OCI-LY1 (cell line): ENCODE data around the gene MNX1.

ENCODE experiments used
- EZH2 ChIP-seq: fragments of 200-600 bp; sonication (generic), shearing (Covaris generic); IDR thresholded peaks from 2 replicates; pipeline ENCODE4 v1.8.0; 2017; ENCODE audit warnings: borderline replicate concordance, mixed run types, mild to moderate bottlenecking, antibody characterized with exemption, low read length, moderate library complexity, mixed read lengths
- TF ChIP-seq, protein P1 (sequence below): fragments of 200-600 bp; sonication (generic), shearing (Covaris generic); IDR thresholded peaks from 2 replicates; pipeline ENCODE4 v1.5.1; 2017; ENCODE audit warnings: mild to moderate bottlenecking, antibody characterized with exemption, low read length, moderate library complexity, mixed read lengths

DNA sequence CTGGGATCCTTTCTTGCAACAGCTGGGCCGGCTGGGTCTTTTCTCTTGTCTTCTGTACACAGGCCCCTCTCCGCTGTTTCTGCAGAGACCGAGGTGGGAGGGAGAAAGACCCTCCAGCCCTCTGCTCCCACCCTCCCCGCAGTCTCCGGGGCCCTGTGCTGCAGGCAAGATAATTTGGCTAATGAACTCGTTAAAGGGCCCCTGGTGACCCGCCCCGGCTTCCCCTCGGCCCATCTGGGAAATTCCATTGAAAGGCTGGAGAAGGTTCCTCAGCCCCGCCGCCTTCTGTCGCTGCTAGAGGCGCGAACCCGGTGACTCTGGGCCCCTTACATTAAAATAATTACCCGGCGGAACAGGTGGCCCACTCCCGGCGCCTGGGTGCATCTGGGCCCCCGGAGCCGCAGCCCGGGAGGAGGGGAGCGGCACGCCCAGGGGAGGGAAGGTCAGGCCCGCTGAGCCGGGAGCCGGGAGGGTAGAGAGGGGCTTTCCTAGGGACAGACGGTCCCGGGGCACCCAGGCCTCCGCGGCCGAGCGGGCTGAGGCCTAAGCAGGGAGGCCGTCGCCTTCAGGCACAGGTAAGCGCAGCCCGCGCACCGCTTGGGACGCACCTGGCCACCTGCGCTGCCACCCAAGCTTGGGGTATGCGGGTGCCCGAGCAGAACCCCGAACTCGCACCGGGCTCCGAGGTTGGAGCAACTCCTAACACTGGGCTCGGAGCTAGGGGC, 7.3 kb upstream of the MNX1 start:
- TF ChIP-seq, protein P1, sequence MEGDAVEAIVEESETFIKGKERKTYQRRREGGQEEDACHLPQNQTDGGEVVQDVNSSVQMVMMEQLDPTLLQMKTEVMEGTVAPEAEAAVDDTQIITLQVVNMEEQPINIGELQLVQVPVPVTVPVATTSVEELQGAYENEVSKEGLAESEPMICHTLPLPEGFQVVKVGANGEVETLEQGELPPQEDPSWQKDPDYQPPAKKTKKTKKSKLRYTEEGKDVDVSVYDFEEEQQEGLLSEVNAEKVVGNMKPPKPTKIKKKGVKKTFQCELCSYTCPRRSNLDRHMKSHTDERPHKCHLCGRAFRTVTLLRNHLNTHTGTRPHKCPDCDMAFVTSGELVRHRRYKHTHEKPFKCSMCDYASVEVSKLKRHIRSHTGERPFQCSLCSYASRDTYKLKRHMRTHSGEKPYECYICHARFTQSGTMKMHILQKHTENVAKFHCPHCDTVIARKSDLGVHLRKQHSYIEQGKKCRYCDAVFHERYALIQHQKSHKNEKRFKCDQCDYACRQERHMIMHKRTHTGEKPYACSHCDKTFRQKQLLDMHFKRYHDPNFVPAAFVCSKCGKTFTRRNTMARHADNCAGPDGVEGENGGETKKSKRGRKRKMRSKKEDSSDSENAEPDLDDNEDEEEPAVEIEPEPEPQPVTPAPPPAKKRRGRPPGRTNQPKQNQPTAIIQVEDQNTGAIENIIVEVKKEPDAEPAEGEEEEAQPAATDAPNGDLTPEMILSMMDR, result no peak
- TF ChIP-seq EZH2, result no peak
